Stimulated activated effector memory CD8-positive, alpha-beta T cell treated with anti-CD3 and anti-CD28 coated beads, Interleukin-12 subunit alpha, Interleukin-12 subunit beta, amount 100 ng/mL, for 72 hours (primary cell): Measurements from ENCODE around the gene PTGDS.
A peak's percentile ranks its signal among the peaks of the same experiment; 100 is the strongest.
"Not testable (repeated sequence)": the region's sequence is repeated elsewhere in the genome, so short reads cannot be mapped to it uniquely, and the experiment has no call there.

Experiments used
- ATAC-seq: fragments of 150-1000 bp; cut with Tn5 transposase; 2 replicates; pipeline ENCODE4 v1.10.0; 2021
- DNase-seq, 2 donors: peaks; one replicate each; pipeline ENCODE4 v3.0.0; 2021 to 2022; ENCODE audit warnings: low spot score in 2 of 2
- H3K27ac Mint-ChIP-seq: one replicate; pipeline ENCODE4 v1.8.0; 2022; ENCODE audit warnings: mild to moderate bottlenecking, mixed read lengths
- H3K36me3 Mint-ChIP-seq: one replicate; pipeline ENCODE4 v1.8.0; 2022; ENCODE audit warnings: mild to moderate bottlenecking, mixed read lengths
- H3K4me1 Mint-ChIP-seq: one replicate; pipeline ENCODE4 v1.8.0; 2022; ENCODE audit warnings: mixed read lengths
- H3K4me3 Mint-ChIP-seq: one replicate; pipeline ENCODE4 v1.8.0; 2022; ENCODE audit warnings: mild to moderate bottlenecking, mixed read lengths
- H3K9me3 Mint-ChIP-seq: one replicate; pipeline ENCODE4 v1.8.0; 2022; ENCODE audit warnings: mixed read lengths

PTGDS gene

GRCh38 chr9:136997830-136998234 lies 20.5 kb downstream of the PTGDS start:
- peak; percentile 9 for ATAC-seq
- H3K36me3 Mint-ChIP-seq = peaks cover 27% of the 10 kb centered on the region
- H3K27ac Mint-ChIP-seq = peak overlapping the region; percentile 90
- H3K4me1 Mint-ChIP-seq = peaks cover 59% of the 10 kb centered on the region
- no peak for DNase-seq
- no peaks in the 10 kb centered on the region for H3K9me3 Mint-ChIP-seq
- H3K4me3 Mint-ChIP-seq = peak overlapping the region; percentile 69

GRCh38 chr9:137000177-137000930 lies 23.1 kb downstream of the PTGDS start:
- Mint-ChIP-seq H3K36me3 (peaks cover 19% of the 10 kb centered on the region), H3K27ac (peak overlapping the region; percentile 51), H3K4me1 (peaks cover 56% of the 10 kb centered on the region), H3K4me3 (peak overlapping the region; percentile 49), H3K9me3 (no peaks in the 10 kb centered on the region)
- DNase-seq (peak in 1 of 2 donors; percentile 83), ATAC-seq (peak; percentile 88)

- H3K9me3 Mint-ChIP-seq = no peaks in the 10 kb centered on the region
- ATAC-seq (no peak), DNase-seq (no peak)
- peaks cover 58% of the 10 kb centered on the region for H3K4me1 Mint-ChIP-seq
- peaks cover 27% of the 10 kb centered on the region for H3K36me3 Mint-ChIP-seq
- no peak overlapping the region for H3K4me3 Mint-ChIP-seq
- H3K27ac Mint-ChIP-seq = no peak overlapping the region
Observed at GRCh38 chr9:137001857-137002645, 24.7 kb downstream of the PTGDS start.

GRCh38 chr9:137002646-137003041 lies 25.3 kb downstream of the PTGDS start:
- no peak for ATAC-seq
- no peak for DNase-seq
- H3K27ac Mint-ChIP-seq = no peak overlapping the region
- peaks cover 54% of the 10 kb centered on the region for H3K4me1 Mint-ChIP-seq
- no peaks in the 10 kb centered on the region for H3K9me3 Mint-ChIP-seq
- peaks cover 23% of the 10 kb centered on the region for H3K36me3 Mint-ChIP-seq
- no peak overlapping the region for H3K4me3 Mint-ChIP-seq

GRCh38 chr9:137004285-137004684 lies 27.0 kb downstream of the PTGDS start:
- not testable (repeated sequence) for ATAC-seq, H3K27ac Mint-ChIP-seq, H3K4me3 Mint-ChIP-seq, H3K9me3 Mint-ChIP-seq
- peak in 1 of 2 donors; percentile 65 for DNase-seq
- H3K4me1 Mint-ChIP-seq = peaks cover 39% of the 10 kb centered on the region
- peaks cover 15% of the 10 kb centered on the region for H3K36me3 Mint-ChIP-seq

- peaks cover 22% of the 10 kb centered on the region for H3K4me1 Mint-ChIP-seq
- DNase-seq = peak in 1 of 2 donors; percentile 70
- peak; percentile 72 for ATAC-seq
- H3K4me3 Mint-ChIP-seq = peak overlapping the region; percentile 43
- H3K9me3 Mint-ChIP-seq = no peaks in the 10 kb centered on the region
- peak overlapping the region; percentile 45 for H3K27ac Mint-ChIP-seq
- peaks cover 8% of the 10 kb centered on the region for H3K36me3 Mint-ChIP-seq
Observed at GRCh38 chr9:137006116-137007003, 29.1 kb downstream of the PTGDS start.

GRCh38 chr9:137007108-137007815 lies 30.0 kb downstream of the PTGDS start:
- peaks cover 8% of the 10 kb centered on the region for H3K36me3 Mint-ChIP-seq
- ATAC-seq (no peak), DNase-seq (no peak)
- H3K4me3 Mint-ChIP-seq = no peak overlapping the region
- H3K27ac Mint-ChIP-seq = no peak overlapping the region
- H3K4me1 Mint-ChIP-seq = peaks cover 22% of the 10 kb centered on the region
- no peaks in the 10 kb centered on the region for H3K9me3 Mint-ChIP-seq

- H3K4me1 Mint-ChIP-seq = peaks cover 22% of the 10 kb centered on the region
- H3K36me3 Mint-ChIP-seq = peaks cover 8% of the 10 kb centered on the region
- DNase-seq (no peak), ATAC-seq (no peak)
- H3K27ac Mint-ChIP-seq = no peak overlapping the region
- no peak overlapping the region for H3K4me3 Mint-ChIP-seq
- H3K9me3 Mint-ChIP-seq = no peaks in the 10 kb centered on the region
Observed at GRCh38 chr9:137007816-137008270, 30.5 kb downstream of the PTGDS start.

GRCh38 chr9:137008312-137008711 lies 31.0 kb downstream of the PTGDS start:
- no peak overlapping the region for H3K4me3 Mint-ChIP-seq
- peaks cover 8% of the 10 kb centered on the region for H3K36me3 Mint-ChIP-seq
- H3K9me3 Mint-ChIP-seq = no peaks in the 10 kb centered on the region
- H3K27ac Mint-ChIP-seq = no peak overlapping the region
- peaks cover 22% of the 10 kb centered on the region for H3K4me1 Mint-ChIP-seq
- ATAC-seq = no peak
- no peak for DNase-seq

- H3K36me3 Mint-ChIP-seq = peaks cover 8% of the 10 kb centered on the region
- H3K4me1 Mint-ChIP-seq = peaks cover 22% of the 10 kb centered on the region
Observed at GRCh38 chr9:137009217-137009616, 31.9 kb downstream of the PTGDS start.

GRCh38 chr9:137009938-137010732 lies 32.8 kb downstream of the PTGDS start:
- DNase-seq (no peak), ATAC-seq (no peak)
- Mint-ChIP-seq H3K36me3 (peaks cover 8% of the 10 kb centered on the region), H3K4me3 (no peak overlapping the region), H3K27ac (no peak overlapping the region), H3K9me3 (no peaks in the 10 kb centered on the region), H3K4me1 (peaks cover 14% of the 10 kb centered on the region)

More at GRCh38 chr9:137009217-137009616, 31.9 kb downstream of the PTGDS start:
- Mint-ChIP-seq H3K27ac (no peak overlapping the region), H3K4me3 (no peak overlapping the region), H3K9me3 (no peaks in the 10 kb centered on the region)
- ATAC-seq (no peak), DNase-seq (no peak)

- no peak for DNase-seq
- Mint-ChIP-seq H3K27ac (no peak overlapping the region), H3K4me3 (no peak overlapping the region), H3K4me1 (peaks cover 7% of the 10 kb centered on the region), H3K9me3 (no peaks in the 10 kb centered on the region), H3K36me3 (peaks cover 6% of the 10 kb centered on the region)
- ATAC-seq = no peak
Observed at GRCh38 chr9:137011156-137011555, 33.9 kb downstream of the PTGDS start.

- H3K4me1 Mint-ChIP-seq = no peaks in the 10 kb centered on the region
- no peaks in the 10 kb centered on the region for H3K9me3 Mint-ChIP-seq
- H3K4me3 Mint-ChIP-seq = no peak overlapping the region
- H3K27ac Mint-ChIP-seq = no peak overlapping the region
- no peaks in the 10 kb centered on the region for H3K36me3 Mint-ChIP-seq
- DNase-seq = no peak
- no peak for ATAC-seq
Observed at GRCh38 chr9:137011907-137012675, 34.8 kb downstream of the PTGDS start.
